GM19023 (cell line): ENCODE data around the gene CELF2.

Experiments used
- ATAC-seq: cut with Tn5 transposase; IDR thresholded peaks from one replicate; pipeline ENCODE4 v1.9.1; 2021; ENCODE audit warnings: mild to moderate bottlenecking, moderate library complexity; ENCODE audit not compliant: unreplicated experiment

The CELF2 gene

GRCh38 chr10:11214407-11214806 is 196.7 kb downstream of the CELF2 start:
- ATAC-seq: no peak

GRCh38 chr10:11215471-11215870 is 197.8 kb downstream of the CELF2 start:
- ATAC-seq: no peak

- no peak for ATAC-seq
Measured at GRCh38 chr10:11217521-11217920, 199.8 kb downstream of the CELF2 start.

- no peak for ATAC-seq
Measured at GRCh38 chr10:11218395-11218794, 200.7 kb downstream of the CELF2 start.

GRCh38 chr10:11219431-11219830 is 201.8 kb downstream of the CELF2 start:
- ATAC-seq: no peak

GRCh38 chr10:11223081-11223480 is 205.4 kb downstream of the CELF2 start:
- ATAC-seq: no peak

- ATAC-seq: no peak
Measured at GRCh38 chr10:11223507-11224140, 206.0 kb downstream of the CELF2 start.

GRCh38 chr10:11224321-11224720 is 206.6 kb downstream of the CELF2 start:
- no peak for ATAC-seq

GRCh38 chr10:11224792-11225416 is 207.2 kb downstream of the CELF2 start:
- ATAC-seq: no peak

GRCh38 chr10:11225935-11226334 is 208.3 kb downstream of the CELF2 start:
- peak; percentile 37 for ATAC-seq

GRCh38 chr10:11227103-11227502 is 209.4 kb downstream of the CELF2 start:
- peak; percentile 38 for ATAC-seq

- no peak for ATAC-seq
Measured at GRCh38 chr10:11229893-11230292, 212.2 kb downstream of the CELF2 start.

- ATAC-seq: no peak
Measured at GRCh38 chr10:11230498-11231167, 213.0 kb downstream of the CELF2 start.

GRCh38 chr10:11231285-11231684 is 213.6 kb downstream of the CELF2 start:
- ATAC-seq: no peak

- ATAC-seq: peak; percentile 34
Measured at GRCh38 chr10:11232222-11232961, 214.7 kb downstream of the CELF2 start.

GRCh38 chr10:11234857-11235531 is 217.3 kb downstream of the CELF2 start:
- no peak for ATAC-seq

GRCh38 chr10:11235771-11236170 is 218.1 kb downstream of the CELF2 start:
- ATAC-seq: no peak

GRCh38 chr10:11236234-11236633 is 218.6 kb downstream of the CELF2 start:
- peak; percentile 58 for ATAC-seq

- no peak for ATAC-seq
Measured at GRCh38 chr10:11237571-11237970, 219.9 kb downstream of the CELF2 start.

GRCh38 chr10:11238893-11239292 is 221.2 kb downstream of the CELF2 start:
- ATAC-seq: no peak

- ATAC-seq: no peak
Measured at GRCh38 chr10:11240641-11241040, 223.0 kb downstream of the CELF2 start.
